GM23338 (cell line): Measurements from ENCODE around the gene SFTPD. TPM values are rescaled to one million over a fixed set of nuclear protein-coding genes. Genes with fewer than 3 reads are reported as not detected.

Experiments
- ATAC-seq: fragments of 200-7000 bp; cut with Tn5 transposase; 3 replicates; pipeline ENCODE4 v1.9.1; 2020
- DNase-seq: peaks from one replicate; pipeline ENCODE4 v3.0.0-alpha.2; 2015; ENCODE audit warnings: low spot score
- H2AFZ ChIP-seq: fragments of 200-600 bp; sonication (generic); 2 replicates; pipeline ENCODE4 v1.8.0; 2016; ENCODE audit warnings: antibody characterized with exemption, mild to moderate bottlenecking, moderate library complexity
- H3F3A ChIP-seq: fragments of 200-600 bp; sonication (generic); replicated peaks from 2 replicates; pipeline ENCODE4 v1.8.0; 2017; ENCODE audit warnings: antibody characterized with exemption, mixed run types, low read depth
- H3K27ac ChIP-seq: fragments of 200-600 bp; sonication (generic); 2 replicates; pipeline ENCODE4 v1.6.1; 2016; ENCODE audit warnings: low read depth
- H3K27me3 ChIP-seq: fragments of 200-600 bp; sonication (generic); 2 replicates; pipeline ENCODE4 v1.8.0; 2016; ENCODE audit warnings: mild to moderate bottlenecking, mixed run types, moderate library complexity; ENCODE audit not compliant: insufficient read depth
- H3K36me3 ChIP-seq: fragments of 200-600 bp; sonication (generic); 2 replicates; pipeline ENCODE4 v1.8.0; 2016; ENCODE audit warnings: mild to moderate bottlenecking; ENCODE audit not compliant: insufficient read depth
- H3K4me1 ChIP-seq: fragments of 200-600 bp; sonication (generic); 2 replicates; pipeline ENCODE4 v1.8.0; 2016; ENCODE audit warnings: mild to moderate bottlenecking, moderate library complexity; ENCODE audit not compliant: insufficient read depth
- H3K4me2 ChIP-seq: fragments of 200-600 bp; sonication (generic); 2 replicates; pipeline ENCODE4 v1.7.1; 2017; ENCODE audit warnings: mixed run types
- H3K4me3 ChIP-seq: fragments of 200-600 bp; sonication (generic); 2 replicates; pipeline ENCODE4 v1.6.1; 2016; ENCODE audit warnings: mixed run types
- H3K79me2 ChIP-seq: fragments of 200-600 bp; sonication (generic); replicated peaks from 2 replicates; pipeline ENCODE4 v1.8.0; 2017; ENCODE audit warnings: mild to moderate bottlenecking; ENCODE audit not compliant: insufficient read depth
- H3K9me2 ChIP-seq: fragments of 200-600 bp; sonication (generic); 2 replicates; pipeline ENCODE4 v1.8.0; 2017; ENCODE audit not compliant: insufficient read depth
- H4K20me1 ChIP-seq: fragments of 200-600 bp; sonication (generic); replicated peaks from 2 replicates; pipeline ENCODE4 v1.8.0; 2017; ENCODE audit warnings: mild to moderate bottlenecking; ENCODE audit not compliant: insufficient read depth
- H3K27ac Mint-ChIP-seq: 2 replicates; pipeline ENCODE4 v1.8.0; 2020; ENCODE audit warnings: inconsistent platforms, mild to moderate bottlenecking, moderate library complexity, mixed read lengths
- H3K27me3 Mint-ChIP-seq: 3 replicates; pipeline ENCODE4 v1.8.0; 2022; ENCODE audit warnings: low read depth, mild to moderate bottlenecking, moderate library complexity, mixed read lengths, inconsistent platforms; ENCODE audit not compliant: insufficient read depth, poor library complexity
- H3K36me3 Mint-ChIP-seq: 3 replicates; pipeline ENCODE4 v1.8.0; 2021; ENCODE audit warnings: low read depth, mild to moderate bottlenecking, inconsistent platforms, moderate library complexity, mixed read lengths
- H3K4me1 Mint-ChIP-seq: 3 replicates; pipeline ENCODE4 v1.8.0; 2020; ENCODE audit warnings: mild to moderate bottlenecking, inconsistent platforms, mixed read lengths
- H3K4me3 Mint-ChIP-seq: 3 replicates; pipeline ENCODE4 v1.8.0; 2021; ENCODE audit warnings: moderate library complexity, mild to moderate bottlenecking, inconsistent platforms, mixed read lengths
- H3K9me3 Mint-ChIP-seq: 3 replicates; pipeline ENCODE4 v1.8.0; 2020; ENCODE audit warnings: moderate library complexity, mild to moderate bottlenecking, inconsistent platforms, mixed read lengths
- CREB1 ChIP-seq: fragments of 250-450 bp; sonication (Bioruptor Pico); IDR thresholded peaks from 2 replicates; pipeline ENCODE4 v1.5.0; 2020; ENCODE audit warnings: low read depth, mild to moderate bottlenecking, moderate library complexity
- CTCF ChIP-seq, 2 experiments: fragments of 200-600 bp in 1 of 2; sonication (generic) in 1 of 2; conservative IDR thresholded peaks; 2 replicates each; pipeline versions ENCODE4 v1.5.1 to v1.6.1; 2016 to 2017; ENCODE audit warnings: antibody characterized with exemption in 2 of 2, low read depth in 2 of 2, mild to moderate bottlenecking in 2 of 2, moderate library complexity in 1 of 2
- EZH2 ChIP-seq: fragments of 200-600 bp; sonication (generic); IDR thresholded peaks from one replicate; pipeline ENCODE4 v1.8.0; 2017; ENCODE audit warnings: antibody characterized with exemption, mild to moderate bottlenecking, low read depth; ENCODE audit not compliant: unreplicated experiment
- EZH2phosphoT487 ChIP-seq: fragments of 200-600 bp; sonication (generic); IDR thresholded peaks from one replicate; pipeline ENCODE4 v1.8.1; 2018; ENCODE audit warnings: antibody characterized with exemption; ENCODE audit not compliant: unreplicated experiment
- JUNB ChIP-seq: IDR thresholded peaks from one replicate; pipeline ENCODE4 v1.6.1; 2016; ENCODE audit warnings: antibody characterized with exemption; ENCODE audit not compliant: unreplicated experiment
- NANOG ChIP-seq: IDR thresholded peaks from 2 replicates; pipeline ENCODE4 v1.6.1; 2016; ENCODE audit warnings: antibody characterized with exemption, borderline replicate concordance
- POLR2AphosphoS5 ChIP-seq: IDR thresholded peaks from 2 replicates; pipeline ENCODE4 v1.6.1; 2016; ENCODE audit warnings: antibody characterized with exemption, low read depth
- STAT1 ChIP-seq: IDR thresholded peaks from one replicate; pipeline ENCODE4 v1.6.1; 2016; ENCODE audit warnings: antibody characterized with exemption; ENCODE audit not compliant: unreplicated experiment
- ZNF114 ChIP-seq: fragments of 250-450 bp; sonication (Bioruptor Pico); IDR thresholded peaks from 2 replicates; pipeline ENCODE4 v1.5.0; 2020; ENCODE audit warnings: mild to moderate bottlenecking, moderate library complexity
- ZNF331 ChIP-seq: fragments of 250-450 bp; sonication (Bioruptor Pico); IDR thresholded peaks from 2 replicates; pipeline ENCODE4 v1.5.0; 2020; ENCODE audit warnings: low read depth, mild to moderate bottlenecking, moderate library complexity
- ZNF462 ChIP-seq: fragments of 250-450 bp; sonication (Bioruptor Pico); IDR thresholded peaks from 2 replicates; pipeline ENCODE4 v1.5.0; 2020; ENCODE audit warnings: mild to moderate bottlenecking, moderate library complexity
- polyA plus RNA-seq: library from polyadenylated mRNA; unstranded; fragments of >200 nt; fragmentation: Nextera tagmentation; extraction: Ambion mirVana; gene quantifications from 2 replicates; pipeline ENCODE4 v1.2.1, GENCODE V29; 2016
- total RNA-seq: library from RNA; depleted of rRNA; stranded (reverse); fragments of >200 nt; shearing (Covaris generic); gene quantifications from 2 replicates; pipeline ENCODE4 v1.2.3, GENCODE V29; 2014
- TF ChIP-seq, protein P1 (sequence below): IDR thresholded peaks from 2 replicates; pipeline ENCODE4 v1.6.1; 2016; ENCODE audit warnings: antibody characterized with exemption
- TF ChIP-seq, protein P2 (sequence below): IDR thresholded peaks from one replicate; pipeline ENCODE4 v1.6.1; 2018; ENCODE audit warnings: antibody characterized with exemption; ENCODE audit not compliant: unreplicated experiment

SFTPD gene
- total and polyA plus RNA-seq, 2 experiments from 2014 or later: not detected

GRCh38 chr10:79979310-79979975 is 30.5 kb upstream of the SFTPD start:
- Mint-ChIP-seq H3K27ac (no peak overlapping the region), H3K27me3 (peaks cover 25% of the 10 kb centered on the region), H3K9me3 (peaks cover 27% of the 10 kb centered on the region), H3K4me3 (no peak overlapping the region), H3K4me1 (peaks cover 20% of the 10 kb centered on the region), H3K36me3 (peaks cover 9% of the 10 kb centered on the region)
- Histone ChIP-seq H3K4me1 (peaks cover 30% of the 10 kb centered on the region), H3K9me2 (no peaks in the 10 kb centered on the region), H3K27ac (no peak overlapping the region), H3K4me3 (0 out of 2 replicates have a peak overlapping the region, but pooled peaks have one; percentile 18), H3K27me3 (peaks cover 30% of the 10 kb centered on the region), H3K36me3 (0 out of 2 replicates have a peak, but pooled peaks cover 4% of the 10 kb centered on the region), H2AFZ (peak overlapping the region; percentile 56; the same call in 1 of the 2 replicates), H3F3A (no peaks in the 10 kb centered on the region), H3K4me2 (peak overlapping the region; percentile 62), H3K79me2 (no peaks in the 10 kb centered on the region), H4K20me1 (no peaks in the 10 kb centered on the region)
- no peak for ATAC-seq
- peak; percentile 19 for DNase-seq
- TF ChIP-seq ZNF462 (no peak), CREB1 (no peak), EZH2phosphoT487 (no peak), STAT1 (no peak), NANOG (no peak), JUNB (no peak), ZNF114 (CRISPR knock-in tag) (no peak), EZH2 (no peak), CTCF (conservative IDR thresholded peaks at IDR 0.05; ENCODE audit: low read depth in 2 of 2) (no peak), POLR2AphosphoS5 (no peak), ZNF331 (no peak)
- TF ChIP-seq, protein P1, sequence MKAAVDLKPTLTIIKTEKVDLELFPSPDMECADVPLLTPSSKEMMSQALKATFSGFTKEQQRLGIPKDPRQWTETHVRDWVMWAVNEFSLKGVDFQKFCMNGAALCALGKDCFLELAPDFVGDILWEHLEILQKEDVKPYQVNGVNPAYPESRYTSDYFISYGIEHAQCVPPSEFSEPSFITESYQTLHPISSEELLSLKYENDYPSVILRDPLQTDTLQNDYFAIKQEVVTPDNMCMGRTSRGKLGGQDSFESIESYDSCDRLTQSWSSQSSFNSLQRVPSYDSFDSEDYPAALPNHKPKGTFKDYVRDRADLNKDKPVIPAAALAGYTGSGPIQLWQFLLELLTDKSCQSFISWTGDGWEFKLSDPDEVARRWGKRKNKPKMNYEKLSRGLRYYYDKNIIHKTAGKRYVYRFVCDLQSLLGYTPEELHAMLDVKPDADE: no peak
- TF ChIP-seq, protein P2, sequence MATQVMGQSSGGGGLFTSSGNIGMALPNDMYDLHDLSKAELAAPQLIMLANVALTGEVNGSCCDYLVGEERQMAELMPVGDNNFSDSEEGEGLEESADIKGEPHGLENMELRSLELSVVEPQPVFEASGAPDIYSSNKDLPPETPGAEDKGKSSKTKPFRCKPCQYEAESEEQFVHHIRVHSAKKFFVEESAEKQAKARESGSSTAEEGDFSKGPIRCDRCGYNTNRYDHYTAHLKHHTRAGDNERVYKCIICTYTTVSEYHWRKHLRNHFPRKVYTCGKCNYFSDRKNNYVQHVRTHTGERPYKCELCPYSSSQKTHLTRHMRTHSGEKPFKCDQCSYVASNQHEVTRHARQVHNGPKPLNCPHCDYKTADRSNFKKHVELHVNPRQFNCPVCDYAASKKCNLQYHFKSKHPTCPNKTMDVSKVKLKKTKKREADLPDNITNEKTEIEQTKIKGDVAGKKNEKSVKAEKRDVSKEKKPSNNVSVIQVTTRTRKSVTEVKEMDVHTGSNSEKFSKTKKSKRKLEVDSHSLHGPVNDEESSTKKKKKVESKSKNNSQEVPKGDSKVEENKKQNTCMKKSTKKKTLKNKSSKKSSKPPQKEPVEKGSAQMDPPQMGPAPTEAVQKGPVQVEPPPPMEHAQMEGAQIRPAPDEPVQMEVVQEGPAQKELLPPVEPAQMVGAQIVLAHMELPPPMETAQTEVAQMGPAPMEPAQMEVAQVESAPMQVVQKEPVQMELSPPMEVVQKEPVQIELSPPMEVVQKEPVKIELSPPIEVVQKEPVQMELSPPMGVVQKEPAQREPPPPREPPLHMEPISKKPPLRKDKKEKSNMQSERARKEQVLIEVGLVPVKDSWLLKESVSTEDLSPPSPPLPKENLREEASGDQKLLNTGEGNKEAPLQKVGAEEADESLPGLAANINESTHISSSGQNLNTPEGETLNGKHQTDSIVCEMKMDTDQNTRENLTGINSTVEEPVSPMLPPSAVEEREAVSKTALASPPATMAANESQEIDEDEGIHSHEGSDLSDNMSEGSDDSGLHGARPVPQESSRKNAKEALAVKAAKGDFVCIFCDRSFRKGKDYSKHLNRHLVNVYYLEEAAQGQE: no peak
